Embryonic facial prominence (tissue), 1 donor: ENCODE results near the gene OTOG.

Experiments
- DNase-seq: peaks from one replicate; pipeline ENCODE4 v3.0.0-alpha.2; 2016; ENCODE audit errors: extremely low spot score

The OTOG gene

GRCh38 chr11:17517186-17517585 is 29.9 kb upstream of the OTOG start:
- no peak for DNase-seq

- DNase-seq = no peak
Observed at GRCh38 chr11:17518366-17518765, 28.7 kb upstream of the OTOG start.

- no peak for DNase-seq
Observed at GRCh38 chr11:17519061-17519885, 27.8 kb upstream of the OTOG start.

GRCh38 chr11:17521106-17521900 is 25.8 kb upstream of the OTOG start:
- DNase-seq = no peak

- no peak for DNase-seq
Observed at GRCh38 chr11:17522655-17523054, 24.4 kb upstream of the OTOG start.

GRCh38 chr11:17524221-17524620 is 22.8 kb upstream of the OTOG start:
- DNase-seq = no peak

- DNase-seq = no peak
Observed at GRCh38 chr11:17525570-17525969, 21.5 kb upstream of the OTOG start.

GRCh38 chr11:17526326-17526725 is 20.7 kb upstream of the OTOG start:
- DNase-seq = no peak

- no peak for DNase-seq
Observed at GRCh38 chr11:17526931-17527627, 20.0 kb upstream of the OTOG start.

- no peak for DNase-seq
Observed at GRCh38 chr11:17527628-17527995, 19.4 kb upstream of the OTOG start.

- no peak for DNase-seq
Observed at GRCh38 chr11:17528181-17528691, 18.8 kb upstream of the OTOG start.

- DNase-seq = no peak
Observed at GRCh38 chr11:17528906-17529843, 17.9 kb upstream of the OTOG start.

GRCh38 chr11:17529844-17530185 is 17.2 kb upstream of the OTOG start:
- peak; percentile 59 for DNase-seq

- no peak for DNase-seq
Observed at GRCh38 chr11:17531071-17531600, 15.9 kb upstream of the OTOG start.

- no peak for DNase-seq
Observed at GRCh38 chr11:17531636-17532113, 15.4 kb upstream of the OTOG start.

GRCh38 chr11:17532784-17533183 is 14.3 kb upstream of the OTOG start:
- no peak for DNase-seq

- DNase-seq = no peak
Observed at GRCh38 chr11:17533341-17533740, 13.7 kb upstream of the OTOG start.

GRCh38 chr11:17533778-17534415 is 13.2 kb upstream of the OTOG start:
- no peak for DNase-seq

- no peak for DNase-seq
Observed at GRCh38 chr11:17535488-17535887, 11.6 kb upstream of the OTOG start.

GRCh38 chr11:17537261-17537660 is 9.8 kb upstream of the OTOG start:
- DNase-seq = no peak
